ENCODE measurements around the gene IBSP. TPM values are rescaled to one million over a fixed set of nuclear protein-coding genes. Genes with fewer than 3 reads are reported as not detected.

Gene IBSP
- total RNA-seq, 2 experiments from 2014 or later: not detected

DNA sequence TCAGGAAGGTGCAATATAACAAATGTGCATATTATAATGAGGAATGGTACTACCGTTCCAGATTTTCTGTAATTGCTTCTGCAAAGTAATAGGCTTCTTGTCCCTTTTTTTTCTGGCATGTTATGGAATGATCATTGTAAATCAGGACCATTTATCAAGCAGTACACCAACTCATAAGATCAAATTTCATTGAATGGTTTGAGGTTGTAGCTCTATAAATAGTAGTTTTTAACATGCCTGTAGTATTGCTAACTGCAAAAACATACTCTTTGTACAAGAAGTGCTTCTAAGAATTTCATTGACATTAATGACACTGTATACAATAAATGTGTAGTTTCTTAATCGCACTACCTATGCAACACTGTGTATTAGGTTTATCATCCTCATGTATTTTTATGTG, 12.6 kb downstream of the IBSP start:
- intact Hi-C loops (cut with micrococcal nuclease): no loop called here

DNA sequence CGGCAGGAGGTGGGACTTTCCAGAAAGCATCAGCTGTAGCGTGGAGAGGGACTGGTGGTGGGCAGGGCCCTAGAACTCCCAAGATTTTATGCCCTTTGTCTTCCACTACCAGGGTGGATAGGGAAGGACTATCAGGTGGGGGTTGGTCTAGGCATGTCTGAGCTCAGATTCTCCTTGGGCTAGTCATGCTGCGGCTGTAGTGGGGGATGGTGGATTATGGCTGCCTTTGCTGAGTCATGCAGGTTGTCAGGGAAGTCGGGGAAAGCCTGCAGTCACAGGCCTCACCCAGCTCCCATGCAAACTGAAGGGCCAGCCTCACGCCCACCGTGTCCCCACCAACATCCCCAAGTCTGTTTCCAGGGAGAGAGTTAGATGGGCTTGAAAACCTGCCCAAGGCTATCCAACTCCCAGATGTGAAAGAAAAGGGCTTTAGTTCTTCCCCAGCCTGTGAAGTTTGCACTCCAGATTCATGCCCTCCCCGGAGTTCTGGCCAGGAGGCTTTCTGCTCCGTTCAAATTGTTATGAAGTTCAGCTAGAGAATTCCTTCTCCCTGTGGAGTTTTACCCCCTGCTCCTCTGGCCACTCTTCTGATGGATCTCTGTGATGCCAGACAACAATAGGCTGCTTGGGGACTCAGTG, 20.0 kb downstream of the IBSP start:
- Mint-ChIP-seq H3K27me3 (peaks cover 18% of the 10 kb centered on the region), H3K9me3 (no peaks in the 10 kb centered on the region), H3K4me1 (ENCODE audit: low read depth) (no peaks in the 10 kb centered on the region), H3K4me3 (no peak overlapping the region), H3K36me3 (no peaks in the 10 kb centered on the region), H3K27ac (no peak overlapping the region)
- DNase-seq: no peak
- intact Hi-C loops (cut with micrococcal nuclease): no loop called here
- CTCF ChIA-PET: interaction anchor here (0.9 kb wide), 1 partner anchor 34 kb away, joined by 3 read pairs; no protein-coding TSS in a partner anchor
- POLR2A ChIA-PET: no interaction called here

More for the DNA sequence above, 12.6 kb downstream of the IBSP start:
- DNase-seq: no peak
- no peaks in the 10 kb centered on the region for H3K27me3 Mint-ChIP-seq
- no peak overlapping the region for H3K4me3 Mint-ChIP-seq
- H3K9me3 Mint-ChIP-seq: no peaks in the 10 kb centered on the region
- no peaks in the 10 kb centered on the region for H3K4me1 Mint-ChIP-seq (ENCODE audit: low read depth)
- ChIA-PET CTCF (no interaction called here), POLR2A (no interaction called here)
- no peaks in the 10 kb centered on the region for H3K36me3 Mint-ChIP-seq
- no peak overlapping the region for H3K27ac Mint-ChIP-seq

DNA sequence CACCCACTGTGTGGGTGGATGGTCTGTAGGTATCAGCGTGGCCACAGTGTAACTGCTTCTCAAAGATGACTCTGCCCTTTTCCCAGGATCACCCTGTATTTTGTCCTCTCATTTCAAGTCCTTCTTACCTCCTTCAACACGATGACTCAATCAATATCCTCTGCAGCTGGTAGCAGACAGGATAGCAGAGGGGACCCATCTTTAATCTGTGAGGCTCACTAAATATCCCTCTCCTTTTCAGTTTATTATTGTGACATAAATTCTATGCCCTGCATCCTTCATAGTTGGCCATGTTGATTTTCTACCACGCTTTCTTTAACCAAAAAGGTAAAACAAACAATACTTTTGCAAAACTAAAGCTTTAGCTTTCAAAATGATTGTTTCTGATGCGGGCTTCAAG, 23.8 kb downstream of the IBSP start:
- ChIA-PET CTCF (interaction anchor here (0.7 kb wide), 1 partner anchor 26 kb away, joined by 3 read pairs; no protein-coding TSS in a partner anchor), POLR2A (no interaction called here)
- DNase-seq: no peak
- Mint-ChIP-seq H3K36me3 (no peaks in the 10 kb centered on the region), H3K27me3 (peaks cover 12% of the 10 kb centered on the region), H3K4me3 (no peak overlapping the region), H3K9me3 (no peaks in the 10 kb centered on the region), H3K4me1 (ENCODE audit: low read depth) (no peaks in the 10 kb centered on the region), H3K27ac (no peak overlapping the region)
- intact Hi-C loops (cut with micrococcal nuclease): no loop called here

DNA sequence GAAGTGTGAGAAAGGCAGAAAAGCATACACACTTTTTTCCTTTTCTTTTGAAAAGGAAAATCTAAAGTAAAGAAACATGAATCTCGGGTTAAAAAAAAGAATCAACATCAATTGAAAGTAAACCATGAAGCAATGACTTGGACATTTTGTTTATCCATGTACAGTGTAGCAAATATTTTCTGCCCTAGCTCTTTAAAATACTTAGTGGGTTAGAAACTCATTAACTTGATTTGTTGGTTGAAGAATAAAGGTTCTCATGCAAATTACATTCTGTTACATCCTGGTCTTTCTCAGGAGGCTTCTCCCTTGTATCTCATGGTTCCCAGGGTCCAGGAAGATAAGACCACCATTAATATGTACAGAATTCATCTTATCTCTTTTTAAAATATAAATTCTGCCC, 24.4 kb downstream of the IBSP start:
- CTCF ChIA-PET: interaction anchor here (0.7 kb wide), 1 partner anchor 26 kb away, joined by 3 read pairs; no protein-coding TSS in a partner anchor
- Mint-ChIP-seq H3K27me3 (peaks cover 12% of the 10 kb centered on the region), H3K36me3 (no peaks in the 10 kb centered on the region), H3K4me1 (ENCODE audit: low read depth) (no peaks in the 10 kb centered on the region), H3K4me3 (no peak overlapping the region), H3K27ac (no peak overlapping the region), H3K9me3 (no peaks in the 10 kb centered on the region)
- intact Hi-C loops (cut with micrococcal nuclease): no loop called here
- no peak for DNase-seq
- POLR2A ChIA-PET: no interaction called here

DNA sequence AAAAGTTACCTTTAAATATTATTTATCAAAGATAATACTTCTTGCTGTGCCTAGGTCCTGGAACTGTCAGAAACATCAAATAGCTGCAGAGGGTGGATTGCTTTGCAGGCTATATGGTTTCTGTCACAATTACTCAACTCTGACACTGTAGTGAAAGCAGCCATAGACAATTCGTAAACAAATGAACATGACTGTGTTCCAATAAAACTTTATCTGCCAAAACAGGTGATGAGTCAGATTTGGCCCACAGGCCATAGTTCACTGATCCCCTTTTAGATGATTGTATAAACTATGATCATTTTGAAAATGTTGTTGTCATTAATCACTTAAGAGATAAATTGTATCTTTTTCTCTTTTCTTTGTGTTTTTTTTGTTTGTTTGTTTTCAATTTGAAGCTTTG, 25.0 kb downstream of the IBSP start:
- Mint-ChIP-seq H3K27ac (no peak overlapping the region), H3K4me1 (ENCODE audit: low read depth) (no peaks in the 10 kb centered on the region), H3K36me3 (no peaks in the 10 kb centered on the region), H3K4me3 (no peak overlapping the region), H3K27me3 (peaks cover 11% of the 10 kb centered on the region), H3K9me3 (no peaks in the 10 kb centered on the region)
- CTCF ChIA-PET: interaction anchor here (1.4 kb wide), 1 partner anchor 24 kb away, joined by 3 read pairs; no protein-coding TSS in a partner anchor
- no peak for DNase-seq
- intact Hi-C loops (cut with micrococcal nuclease): no loop called here
- POLR2A ChIA-PET: no interaction called here

DNA sequence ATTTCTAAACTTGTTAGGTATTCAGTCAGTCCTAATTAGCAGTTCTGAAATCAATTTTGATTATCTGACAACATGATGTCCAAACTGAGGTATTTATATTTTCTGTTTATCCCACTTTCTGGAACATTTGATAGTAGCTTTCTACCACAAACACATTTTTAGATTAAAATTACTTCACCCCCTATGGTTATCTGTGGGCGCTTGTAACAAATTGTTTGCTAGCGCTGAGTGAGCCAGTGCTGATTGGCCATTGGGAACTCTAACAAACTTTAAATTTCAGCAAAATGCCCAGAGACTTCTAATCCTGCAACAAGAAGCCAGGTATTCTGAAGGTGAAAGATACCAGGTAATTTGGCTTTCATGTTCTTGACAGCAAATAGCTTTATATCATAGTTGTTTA, 33.3 kb downstream of the IBSP start, which contains the start of gene MEPE:
Gene MEPE, plus strand, starts transcription at position 301 of the 400 bp plus-strand sequence. CDS start 1,746 bp downstream, outside the sequence.
- intact Hi-C loops (cut with micrococcal nuclease): no loop called here
- Mint-ChIP-seq H3K36me3 (no peaks in the 10 kb centered on the region), H3K9me3 (no peaks in the 10 kb centered on the region), H3K4me1 (ENCODE audit: low read depth) (no peaks in the 10 kb centered on the region), H3K27me3 (peaks cover 3% of the 10 kb centered on the region), H3K27ac (no peak within 1 kb of the TSS), H3K4me3 (no peak within 1 kb of the TSS)
- ChIA-PET CTCF (no interaction called here), POLR2A (no interaction called here)
- DNase-seq: no peak

DNA sequence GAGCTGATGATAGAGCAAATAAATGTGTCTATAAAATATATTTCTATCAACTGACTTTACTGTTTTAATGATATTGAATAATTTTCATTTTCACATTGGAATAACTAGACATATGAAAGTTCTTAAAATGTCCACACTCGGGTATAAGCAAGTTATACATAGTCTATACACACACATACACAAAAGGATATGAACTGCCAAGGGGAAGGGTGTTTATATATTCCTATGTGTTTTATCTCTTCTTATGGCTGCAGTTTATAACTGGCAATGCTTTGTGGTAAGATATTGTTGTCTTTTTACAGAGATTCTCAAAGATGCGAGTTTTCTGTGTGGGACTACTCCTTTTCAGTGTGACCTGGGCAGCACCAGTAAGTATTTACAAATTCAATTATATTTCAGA, 35.0 kb downstream of the IBSP start:
- Mint-ChIP-seq H3K36me3 (no peaks in the 10 kb centered on the region), H3K4me3 (no peak overlapping the region), H3K4me1 (ENCODE audit: low read depth) (no peaks in the 10 kb centered on the region), H3K27ac (no peak overlapping the region), H3K27me3 (peaks cover 5% of the 10 kb centered on the region), H3K9me3 (no peaks in the 10 kb centered on the region)
- POLR2A ChIA-PET: no interaction called here
- DNase-seq: no peak
- CTCF ChIA-PET: no interaction called here
- intact Hi-C loops (cut with micrococcal nuclease): no loop called here

DNA sequence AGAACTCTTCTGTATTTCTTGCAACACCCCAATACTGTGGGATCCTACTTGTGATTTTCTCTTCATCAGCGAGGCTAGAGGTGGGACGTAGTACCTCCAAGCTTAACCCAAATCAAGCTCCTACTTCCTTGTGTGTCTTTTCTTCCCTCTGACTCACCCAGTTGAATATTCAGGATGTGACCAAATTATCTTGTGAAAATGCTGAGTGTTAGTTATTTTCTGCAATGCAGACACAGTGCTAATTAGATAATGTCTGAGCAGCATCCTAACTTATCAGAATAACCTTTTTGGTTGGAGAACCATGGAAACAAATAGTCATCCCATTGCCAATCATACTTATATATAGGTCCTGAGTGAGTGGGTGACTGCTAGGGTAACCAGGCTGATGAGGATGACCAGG, 35.8 kb downstream of the IBSP start:
- Mint-ChIP-seq H3K4me3 (no peak overlapping the region), H3K4me1 (ENCODE audit: low read depth) (no peaks in the 10 kb centered on the region), H3K36me3 (no peaks in the 10 kb centered on the region), H3K9me3 (no peaks in the 10 kb centered on the region), H3K27me3 (peaks cover 7% of the 10 kb centered on the region), H3K27ac (no peak overlapping the region)
- DNase-seq: no peak
- intact Hi-C loops (cut with micrococcal nuclease): no loop called here
- ChIA-PET POLR2A (no interaction called here), CTCF (interaction anchor here (1.0 kb wide), 1 partner anchor 13 kb away, joined by 3 read pairs; no protein-coding TSS in a partner anchor)

DNA sequence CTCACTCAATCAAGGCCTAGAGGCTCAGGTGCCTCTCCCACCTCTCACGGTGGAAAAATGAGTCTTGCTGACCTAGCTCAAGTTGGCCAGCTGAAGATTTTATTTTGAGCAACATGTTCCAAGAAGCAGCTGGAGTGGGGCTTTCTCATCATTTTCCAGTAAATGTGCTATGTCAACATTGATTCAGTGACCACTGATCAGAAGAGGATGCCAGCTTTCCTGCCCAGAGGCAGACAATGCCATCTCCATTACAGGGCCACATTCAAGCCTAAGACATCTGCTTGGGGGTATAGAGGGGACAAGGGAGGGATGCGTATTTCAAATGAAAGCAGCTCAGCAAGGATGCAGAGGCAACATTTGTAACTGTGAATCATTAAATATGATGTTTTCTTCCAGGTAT, 36.4 kb downstream of the IBSP start:
- ChIA-PET POLR2A (no interaction called here), CTCF (interaction anchor here (0.6 to 1.0 kb wide), 2 partner anchors 13 to 206 kb away, joined by 3 read pairs; no protein-coding TSS in a partner anchor)
- intact Hi-C loops (cut with micrococcal nuclease): no loop called here
- Mint-ChIP-seq H3K36me3 (no peaks in the 10 kb centered on the region), H3K4me3 (no peak overlapping the region), H3K27me3 (peaks cover 9% of the 10 kb centered on the region), H3K4me1 (ENCODE audit: low read depth) (no peaks in the 10 kb centered on the region), H3K27ac (no peak overlapping the region), H3K9me3 (no peaks in the 10 kb centered on the region)
- no peak for DNase-seq

DNA sequence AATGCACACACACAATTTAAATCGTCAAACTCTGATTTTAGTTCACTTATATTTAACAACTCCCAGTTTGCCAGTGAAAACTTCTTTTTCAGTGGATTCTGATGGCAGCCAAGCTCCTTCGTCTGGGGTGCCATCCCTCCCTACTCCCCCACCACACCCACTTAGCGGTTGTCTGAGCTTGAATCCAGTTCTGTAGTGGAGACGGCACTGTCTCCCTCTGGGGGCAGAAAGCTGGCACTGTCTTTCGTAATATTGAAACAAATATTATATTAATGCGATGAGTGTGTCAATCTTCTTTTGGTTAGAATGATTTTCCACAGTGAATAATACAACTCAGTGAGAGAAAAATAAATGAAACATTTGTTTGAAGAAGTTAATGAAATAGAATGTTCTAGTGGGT, 38.9 kb downstream of the IBSP start:
- H3K4me1 Mint-ChIP-seq (ENCODE audit: low read depth): no peaks in the 10 kb centered on the region
- DNase-seq: no peak
- intact Hi-C loops (cut with micrococcal nuclease): no loop called here

DNA sequence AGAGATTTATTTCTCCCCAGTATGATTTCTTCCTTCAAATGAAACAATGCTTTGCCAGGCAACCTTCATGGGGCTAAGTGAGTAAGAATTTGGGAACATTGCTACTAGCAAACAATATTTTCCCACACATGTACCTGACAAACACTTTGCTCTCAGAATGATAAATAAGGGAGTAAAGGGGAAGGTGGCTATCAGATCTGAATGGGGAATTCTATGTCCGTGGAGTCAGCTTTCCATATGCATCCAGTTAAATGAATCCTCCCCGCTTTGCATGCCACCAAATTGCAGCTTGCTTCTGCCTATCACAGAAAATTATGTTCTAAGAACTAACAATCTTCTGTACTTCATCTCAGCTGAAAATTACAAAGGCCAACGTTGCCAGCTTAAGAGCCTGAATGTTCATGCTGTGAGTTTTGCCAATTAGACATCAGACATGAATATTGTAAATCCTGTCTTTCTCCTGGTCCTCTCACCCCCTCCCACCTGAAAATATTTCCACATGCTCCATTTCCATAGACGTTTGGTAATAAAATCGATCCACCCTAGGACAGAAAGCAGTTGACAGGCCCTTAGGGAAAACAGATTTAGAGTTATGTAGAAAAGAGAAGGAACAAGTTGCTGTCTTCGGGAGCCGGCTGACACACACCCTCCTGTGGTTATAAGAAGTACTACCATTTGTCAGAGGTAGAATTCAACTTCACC, 39.7 kb downstream of the IBSP start:
- Mint-ChIP-seq H3K27me3 (peaks cover 14% of the 10 kb centered on the region), H3K36me3 (no peaks in the 10 kb centered on the region), H3K4me3 (no peak overlapping the region), H3K4me1 (ENCODE audit: low read depth) (no peaks in the 10 kb centered on the region), H3K27ac (no peak overlapping the region), H3K9me3 (no peaks in the 10 kb centered on the region)
- DNase-seq: peak; percentile 11
- ChIA-PET CTCF (interaction anchor here (0.9 to 4.2 kb wide), 6 partner anchors 8 to 342 kb away, joined by 3 to 17 read pairs (median 4); no protein-coding TSS in a partner anchor), POLR2A (no interaction called here)
- intact Hi-C loops (cut with micrococcal nuclease): loop anchor here (1.0 kb wide), 1 partner anchor 160 kb away; no protein-coding TSS in a partner anchor

More for the DNA sequence above, 38.9 kb downstream of the IBSP start:
- Mint-ChIP-seq H3K4me3 (no peak overlapping the region), H3K27me3 (peaks cover 10% of the 10 kb centered on the region), H3K27ac (no peak overlapping the region), H3K36me3 (no peaks in the 10 kb centered on the region), H3K9me3 (no peaks in the 10 kb centered on the region)
- POLR2A ChIA-PET: no interaction called here
- CTCF ChIA-PET: interaction anchor here (0.9 to 4.2 kb wide), 5 partner anchors 7 to 341 kb away, joined by 3 to 17 read pairs (median 4); no protein-coding TSS in a partner anchor

DNA sequence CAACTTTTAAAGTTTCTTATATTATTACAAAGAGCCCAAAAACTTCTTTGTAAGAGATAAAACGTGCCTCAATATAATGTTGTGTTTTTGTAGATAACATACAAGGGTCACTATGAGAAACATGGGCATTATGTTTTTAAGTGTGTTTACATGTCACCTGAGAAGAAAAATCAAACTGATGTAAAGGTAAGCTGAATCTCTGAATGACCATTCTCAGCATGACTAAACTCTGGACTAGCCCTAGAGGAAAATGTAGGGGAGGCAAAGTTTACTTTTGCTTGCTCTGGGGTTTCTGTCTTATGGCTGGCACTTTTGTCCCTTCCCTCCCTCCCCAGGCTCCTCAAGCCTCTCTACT, 40.2 kb downstream of the IBSP start:
- intact Hi-C loops (cut with micrococcal nuclease): loop anchor here (1.0 kb wide), 1 partner anchor 160 kb away; no protein-coding TSS in a partner anchor
- H3K4me3 Mint-ChIP-seq: no peak overlapping the region
- H3K36me3 Mint-ChIP-seq: no peaks in the 10 kb centered on the region
- H3K27me3 Mint-ChIP-seq: peaks cover 15% of the 10 kb centered on the region
- ChIA-PET POLR2A (no interaction called here), CTCF (interaction anchor here (1.4 to 4.2 kb wide), 3 partner anchors 8 to 157 kb away, joined by 3 to 17 read pairs (median 4); no protein-coding TSS in a partner anchor)
- no peaks in the 10 kb centered on the region for H3K4me1 Mint-ChIP-seq (ENCODE audit: low read depth)
- H3K27ac Mint-ChIP-seq: no peak overlapping the region
- no peak for DNase-seq
- no peaks in the 10 kb centered on the region for H3K9me3 Mint-ChIP-seq

Measured in activated CD4-positive, alpha-beta memory T cell treated with anti-CD3 and anti-CD28 coated beads for 36 hours (primary cell).